ENCODE results near the gene TBC1D22A. TPM values are rescaled to one million over a fixed set of nuclear protein-coding genes. Genes with fewer than 3 reads are reported as not detected.

TBC1D22A gene
- polyA plus RNA-seq, 2 donors: 15.1 to 17.4 TPM

DNA sequence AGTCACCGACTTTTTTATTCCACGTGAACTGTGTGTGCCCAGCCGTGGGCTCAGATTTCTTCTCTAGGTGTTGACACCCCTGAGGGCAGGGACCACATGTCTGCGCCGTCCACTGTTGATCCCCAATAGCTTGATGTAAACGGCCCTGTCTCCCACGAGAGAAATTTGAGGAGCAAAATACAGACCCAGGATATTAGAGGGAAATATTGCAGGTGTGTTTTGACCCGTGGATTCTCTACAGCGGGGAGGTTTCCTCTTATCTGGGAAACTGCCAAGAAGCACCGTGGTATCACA lies 437.5 kb downstream of the TBC1D22A start:
- WGBS, 2 donors: 60 to 61% methylated on average over 10 of the region's 10 CpGs
- H3K27me3 ChIP-seq (ENCODE audit: control insufficient read depth in 1 of 2, insufficient read depth in 2 of 2, low read length in 2 of 2): no peaks in the 10 kb centered on the region
- no peak overlapping the region for H3K4me3 ChIP-seq (ENCODE audit: low read depth in 1 of 2, low read length in 2 of 2)
- peaks cover 0 to 2% of the 10 kb centered on the region in 2 donors for H3K4me1 ChIP-seq (ENCODE audit: control insufficient read depth in 2 of 2, insufficient read depth in 2 of 2, low read length in 1 of 2)
- H3K27ac ChIP-seq (ENCODE audit: low read depth in 2 of 2, low read length in 1 of 2): no peak overlapping the region
- no peaks in the 10 kb centered on the region for H3K36me3 ChIP-seq (ENCODE audit: control insufficient read depth in 2 of 2, insufficient read depth in 2 of 2, low read length in 1 of 2)
- peaks cover 0 to 3% of the 10 kb centered on the region in 2 donors for H3K9me3 ChIP-seq (ENCODE audit: control insufficient read depth in 2 of 2, insufficient read depth in 1 of 2, low read depth in 1 of 2, low read length in 1 of 2)

DNA sequence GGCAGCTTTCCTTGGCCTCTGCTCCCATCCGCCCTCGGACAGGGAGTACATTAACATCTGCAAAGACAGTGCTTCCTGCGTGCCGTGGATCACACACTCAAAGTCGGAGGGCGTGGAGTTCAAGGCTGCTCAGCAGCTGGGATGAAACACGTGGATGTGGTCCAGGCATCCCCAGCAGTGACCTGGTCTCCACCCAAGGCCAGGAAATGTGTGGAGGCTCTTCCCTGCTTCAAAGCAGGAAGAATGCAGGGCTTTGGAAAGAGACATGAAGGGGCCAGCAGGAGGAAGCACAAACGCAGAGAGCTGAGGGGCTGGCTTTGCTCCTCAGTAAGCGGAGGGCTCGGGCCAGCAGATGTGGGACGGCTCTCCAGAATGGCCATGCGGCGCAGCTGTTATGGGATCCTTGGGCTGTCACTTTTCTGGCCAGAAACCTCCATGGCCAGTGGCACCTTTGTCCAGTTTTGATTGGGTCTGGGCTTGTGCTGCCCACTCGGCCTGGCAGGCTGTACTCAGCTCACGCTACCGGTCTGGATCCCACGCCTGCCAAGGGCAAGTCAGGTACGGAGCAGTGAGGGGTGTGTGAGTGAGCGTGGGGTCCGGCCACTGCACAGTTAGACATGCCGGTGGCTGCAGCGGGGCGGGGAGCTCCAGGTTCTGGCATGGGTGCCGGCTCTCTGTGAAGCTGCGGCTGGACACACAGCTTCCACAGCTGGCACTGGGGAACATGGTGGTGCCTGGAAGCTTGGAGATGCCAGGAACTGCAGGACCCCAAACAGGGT lies 438.0 kb downstream of the TBC1D22A start:
- Histone ChIP-seq H3K4me3 (ENCODE audit: low read depth in 1 of 2, low read length in 2 of 2) (no peak overlapping the region), H3K27me3 (ENCODE audit: control insufficient read depth in 1 of 2, insufficient read depth in 2 of 2, low read length in 2 of 2) (no peaks in the 10 kb centered on the region), H3K9me3 (ENCODE audit: control insufficient read depth in 2 of 2, insufficient read depth in 1 of 2, low read depth in 1 of 2, low read length in 1 of 2) (peaks cover 0 to 3% of the 10 kb centered on the region in 2 donors), H3K36me3 (ENCODE audit: control insufficient read depth in 2 of 2, insufficient read depth in 2 of 2, low read length in 1 of 2) (no peaks in the 10 kb centered on the region), H3K4me1 (ENCODE audit: control insufficient read depth in 2 of 2, insufficient read depth in 2 of 2, low read length in 1 of 2) (peaks cover 0 to 2% of the 10 kb centered on the region in 2 donors), H3K27ac (ENCODE audit: low read depth in 2 of 2, low read length in 1 of 2) (no peak overlapping the region)
- WGBS, 2 donors: 50 to 64% methylated on average over 25 of the region's 25 CpGs

DNA sequence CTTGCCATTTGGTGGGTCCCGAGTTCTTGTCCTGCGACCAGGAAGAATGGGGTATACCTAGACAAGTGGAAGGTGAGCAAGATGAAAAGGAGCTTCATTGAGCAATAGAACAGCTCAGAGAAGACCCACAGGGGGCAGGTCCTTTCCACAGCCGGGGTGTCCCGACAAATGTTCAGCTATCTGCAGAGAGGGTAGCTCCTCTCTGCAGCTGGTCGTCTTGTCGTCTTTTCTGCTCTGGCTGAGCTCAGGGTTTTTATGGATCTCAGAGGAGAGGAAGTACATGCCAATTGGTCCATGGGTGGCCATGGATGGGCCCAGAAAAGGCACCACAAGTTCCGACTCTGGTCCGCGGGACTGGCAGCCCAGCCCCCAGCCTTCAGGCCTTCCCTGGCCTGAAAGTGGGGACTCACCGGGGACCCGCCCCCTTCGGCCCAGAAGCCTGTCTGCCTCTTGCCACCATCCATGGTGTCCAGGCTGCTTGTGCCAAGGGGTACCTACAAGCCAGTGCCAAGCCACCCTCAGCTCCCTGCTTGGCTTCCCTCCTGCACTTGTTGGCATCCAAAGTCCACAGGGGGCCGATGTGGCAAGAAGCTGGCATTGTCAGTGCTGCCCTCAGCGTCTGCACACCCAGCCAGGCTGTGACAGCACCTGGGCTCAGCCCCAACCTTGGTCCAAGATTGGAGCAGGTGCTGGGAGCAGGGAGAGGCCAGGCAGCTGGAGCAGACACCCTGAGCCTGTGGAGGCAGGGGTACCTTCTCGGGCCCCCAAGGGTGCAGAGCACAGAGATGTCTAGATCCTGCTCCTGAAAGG lies 438.9 kb downstream of the TBC1D22A start:
- Histone ChIP-seq H3K4me1 (ENCODE audit: control insufficient read depth in 2 of 2, insufficient read depth in 2 of 2, low read length in 1 of 2) (peaks cover 0 to 2% of the 10 kb centered on the region in 2 donors), H3K9me3 (ENCODE audit: control insufficient read depth in 2 of 2, insufficient read depth in 1 of 2, low read depth in 1 of 2, low read length in 1 of 2) (peaks cover 0 to 3% of the 10 kb centered on the region in 2 donors), H3K27me3 (ENCODE audit: control insufficient read depth in 1 of 2, insufficient read depth in 2 of 2, low read length in 2 of 2) (no peaks in the 10 kb centered on the region), H3K36me3 (ENCODE audit: control insufficient read depth in 2 of 2, insufficient read depth in 2 of 2, low read length in 1 of 2) (no peaks in the 10 kb centered on the region), H3K4me3 (ENCODE audit: low read depth in 1 of 2, low read length in 2 of 2) (no peak overlapping the region), H3K27ac (ENCODE audit: low read depth in 2 of 2, low read length in 1 of 2) (no peak overlapping the region)
- WGBS, 2 donors: 75 to 84% methylated on average over 15 of the region's 15 CpGs

DNA sequence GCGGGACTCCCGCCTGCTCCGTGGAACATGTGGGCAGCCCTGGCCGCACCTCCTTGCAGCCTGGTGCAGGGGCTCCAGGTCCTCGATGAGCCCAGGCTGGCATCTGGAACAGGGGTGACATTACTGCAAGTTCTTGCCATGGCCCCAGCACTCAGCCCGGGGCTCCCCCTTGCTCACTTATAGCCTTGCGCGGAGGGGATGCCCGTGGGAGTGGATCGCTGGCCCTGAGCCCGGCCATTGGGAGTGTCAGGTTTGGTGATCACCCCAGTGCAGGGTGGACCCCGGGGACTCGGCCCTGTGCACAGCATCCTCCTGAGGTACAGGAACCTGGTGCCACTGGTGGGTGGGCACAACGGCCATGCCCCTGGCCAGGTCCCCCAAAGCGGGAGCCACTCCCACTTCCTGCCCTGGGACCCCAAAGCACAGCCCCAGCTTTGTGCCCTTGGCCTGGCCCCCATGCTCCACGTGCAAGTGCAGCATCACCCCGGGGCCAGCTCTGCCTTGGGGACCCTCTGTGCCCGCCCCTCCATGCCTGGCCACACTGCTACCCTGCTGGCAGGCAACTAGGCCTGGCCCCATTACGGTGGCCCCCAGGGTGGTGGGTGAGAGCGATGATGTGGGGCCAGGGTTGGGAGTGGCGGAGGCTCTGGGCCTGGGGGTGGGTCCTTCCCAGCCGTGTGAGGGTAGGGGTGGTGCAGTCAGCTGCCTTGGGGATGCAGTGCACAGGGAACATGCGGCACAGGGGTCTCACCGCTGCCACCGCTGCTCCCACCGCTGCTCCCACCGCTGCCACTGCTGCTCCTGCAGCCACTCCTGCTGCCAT lies 439.8 kb downstream of the TBC1D22A start:
- H3K4me1 ChIP-seq (ENCODE audit: control insufficient read depth in 2 of 2, insufficient read depth in 2 of 2, low read length in 1 of 2): peaks cover 0 to 2% of the 10 kb centered on the region in 2 donors
- H3K4me3 ChIP-seq (ENCODE audit: low read depth in 1 of 2, low read length in 2 of 2): no peak overlapping the region
- WGBS, 2 donors: 85 to 90% methylated on average over 27 of the region's 27 CpGs
- H3K9me3 ChIP-seq (ENCODE audit: control insufficient read depth in 2 of 2, insufficient read depth in 1 of 2, low read depth in 1 of 2, low read length in 1 of 2): peaks cover 0 to 3% of the 10 kb centered on the region in 2 donors
- no peaks in the 10 kb centered on the region for H3K36me3 ChIP-seq (ENCODE audit: control insufficient read depth in 2 of 2, insufficient read depth in 2 of 2, low read length in 1 of 2)
- H3K27me3 ChIP-seq (ENCODE audit: control insufficient read depth in 1 of 2, insufficient read depth in 2 of 2, low read length in 2 of 2): no peaks in the 10 kb centered on the region
- no peak overlapping the region for H3K27ac ChIP-seq (ENCODE audit: low read depth in 2 of 2, low read length in 1 of 2)

DNA sequence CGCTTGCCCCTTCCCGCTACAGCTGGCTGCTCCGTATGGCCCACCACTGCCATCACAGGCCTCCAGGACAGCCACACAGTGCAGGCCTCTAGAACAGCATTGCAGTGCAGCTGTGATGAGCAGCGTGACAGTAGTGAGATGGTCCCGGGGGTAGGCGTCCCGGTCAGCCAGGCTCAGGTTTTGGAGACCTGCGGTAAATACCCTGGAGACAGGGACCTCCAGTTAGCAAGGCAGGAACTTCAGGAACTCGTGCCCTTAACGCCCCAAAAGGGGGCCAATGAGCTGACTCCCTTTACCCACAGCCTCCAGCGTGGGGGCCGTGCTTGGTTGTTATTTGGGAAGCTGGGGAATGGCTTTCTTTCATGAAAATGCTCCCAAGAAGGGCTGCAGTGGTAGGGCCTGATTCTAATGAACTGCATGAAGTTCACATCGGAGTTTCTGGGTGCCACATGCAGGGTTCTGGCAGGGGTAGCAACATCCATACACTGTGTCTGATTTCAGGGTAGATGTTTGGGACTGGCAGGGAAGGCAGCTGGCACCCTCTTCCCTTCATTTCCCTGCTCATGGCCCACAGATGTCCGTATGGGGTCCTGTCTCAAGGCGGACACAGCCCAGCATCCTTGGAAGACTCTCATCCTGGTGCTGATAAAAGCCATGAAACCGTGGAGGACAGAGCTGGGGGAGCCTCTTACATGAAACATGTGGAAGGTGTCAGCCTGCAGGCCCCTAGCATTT lies 440.5 kb downstream of the TBC1D22A start:
- peaks cover 0 to 5% of the 10 kb centered on the region in 2 donors for H3K9me3 ChIP-seq (ENCODE audit: control insufficient read depth in 2 of 2, insufficient read depth in 1 of 2, low read depth in 1 of 2, low read length in 1 of 2)
- H3K4me3 ChIP-seq (ENCODE audit: low read depth in 1 of 2, low read length in 2 of 2): no peak overlapping the region
- no peaks in the 10 kb centered on the region for H3K27me3 ChIP-seq (ENCODE audit: control insufficient read depth in 1 of 2, insufficient read depth in 2 of 2, low read length in 2 of 2)
- H3K36me3 ChIP-seq (ENCODE audit: control insufficient read depth in 2 of 2, insufficient read depth in 2 of 2, low read length in 1 of 2): no peaks in the 10 kb centered on the region
- 88 to 89% methylated on average over 16 of the region's 16 CpGs for WGBS, 2 donors
- H3K4me1 ChIP-seq (ENCODE audit: control insufficient read depth in 2 of 2, insufficient read depth in 2 of 2, low read length in 1 of 2): peaks cover 0 to 2% of the 10 kb centered on the region in 2 donors
- H3K27ac ChIP-seq (ENCODE audit: low read depth in 2 of 2, low read length in 1 of 2): no peak overlapping the region

DNA sequence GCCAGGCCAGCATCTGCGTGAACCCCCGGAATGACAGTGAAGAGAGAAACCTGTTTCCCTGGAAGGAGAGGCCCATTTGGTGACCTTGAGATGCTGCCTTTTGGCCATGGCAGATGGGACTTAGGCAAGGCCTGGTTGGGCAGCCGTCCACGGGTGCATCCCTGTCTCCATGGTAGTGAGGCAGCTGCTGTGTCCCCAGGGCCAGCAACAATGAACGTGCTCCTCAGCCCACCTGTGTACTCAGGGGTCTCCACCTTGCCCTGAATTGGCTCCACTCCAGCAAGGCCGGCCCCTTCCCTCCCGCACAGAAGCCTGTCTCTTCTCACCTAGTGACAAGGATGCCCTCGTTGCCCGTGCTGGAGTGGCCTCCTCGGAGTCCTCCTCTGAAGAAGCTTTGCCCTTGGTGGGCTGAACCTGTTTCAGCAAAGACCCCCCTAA lies 441.1 kb downstream of the TBC1D22A start:
- Histone ChIP-seq H3K27me3 (ENCODE audit: control insufficient read depth in 1 of 2, insufficient read depth in 2 of 2, low read length in 2 of 2) (no peaks in the 10 kb centered on the region), H3K9me3 (ENCODE audit: control insufficient read depth in 2 of 2, insufficient read depth in 1 of 2, low read depth in 1 of 2, low read length in 1 of 2) (peaks cover 0 to 5% of the 10 kb centered on the region in 2 donors), H3K4me3 (ENCODE audit: low read depth in 1 of 2, low read length in 2 of 2) (no peak overlapping the region), H3K36me3 (ENCODE audit: control insufficient read depth in 2 of 2, insufficient read depth in 2 of 2, low read length in 1 of 2) (no peaks in the 10 kb centered on the region), H3K4me1 (ENCODE audit: control insufficient read depth in 2 of 2, insufficient read depth in 2 of 2, low read length in 1 of 2) (peaks cover 0 to 2% of the 10 kb centered on the region in 2 donors), H3K27ac (ENCODE audit: low read depth in 2 of 2, low read length in 1 of 2) (no peak overlapping the region)
- WGBS, 2 donors: 76 to 79% methylated on average over 10 of the region's 10 CpGs

DNA sequence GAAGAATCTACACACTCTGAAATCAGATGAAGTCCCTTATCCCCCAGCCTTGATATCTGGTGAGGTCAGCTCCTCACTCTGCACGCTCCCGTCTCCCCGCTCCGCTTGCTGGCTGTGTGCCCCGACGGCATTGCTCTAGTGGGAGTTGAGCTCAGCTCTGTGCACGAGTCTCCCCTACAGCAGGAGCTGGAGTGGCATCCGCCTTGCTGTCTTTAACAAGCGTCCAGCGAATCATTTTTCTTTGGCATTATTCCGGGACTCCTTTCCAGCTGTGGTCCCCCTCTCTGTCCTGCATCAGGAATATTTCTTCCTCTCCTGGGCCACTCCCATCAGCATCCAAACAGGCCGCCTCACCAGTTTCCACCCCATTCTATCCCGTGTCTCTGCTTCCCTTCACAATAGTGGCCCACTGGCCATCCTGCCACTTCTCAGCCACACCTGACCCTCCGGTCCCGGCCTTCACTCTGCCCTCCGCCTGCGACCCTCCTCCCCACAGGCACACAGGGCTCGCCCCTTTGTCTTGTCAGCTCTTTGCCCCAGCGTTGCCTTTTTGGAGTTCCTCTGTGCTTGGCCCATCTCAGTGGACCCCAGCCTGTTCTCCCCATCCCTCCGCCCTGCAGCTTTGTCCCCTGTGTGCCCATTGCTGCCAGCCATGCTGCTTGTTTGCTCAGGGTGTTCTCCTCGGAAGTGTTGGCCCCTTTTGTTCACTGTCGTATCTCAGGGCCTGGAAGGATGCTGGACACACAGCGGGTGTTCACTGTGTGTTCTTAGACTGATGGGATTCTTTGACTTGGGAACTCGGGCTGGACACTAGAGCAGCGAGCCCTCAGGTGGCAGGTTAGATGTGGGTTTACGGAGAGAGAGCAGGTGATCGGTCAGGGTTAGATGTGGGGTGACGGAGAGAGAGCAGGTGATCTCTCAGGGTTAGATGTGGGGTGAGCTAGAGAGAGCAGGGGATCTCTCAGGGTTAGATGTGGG lies 441.8 kb downstream of the TBC1D22A start:
- Histone ChIP-seq H3K36me3 (ENCODE audit: control insufficient read depth in 2 of 2, insufficient read depth in 2 of 2, low read length in 1 of 2) (no peaks in the 10 kb centered on the region), H3K9me3 (ENCODE audit: control insufficient read depth in 2 of 2, insufficient read depth in 1 of 2, low read depth in 1 of 2, low read length in 1 of 2) (peaks cover 0 to 5% of the 10 kb centered on the region in 2 donors), H3K4me3 (ENCODE audit: low read depth in 1 of 2, low read length in 2 of 2) (no peak overlapping the region), H3K27ac (ENCODE audit: low read depth in 2 of 2, low read length in 1 of 2) (no peak overlapping the region), H3K4me1 (ENCODE audit: control insufficient read depth in 2 of 2, insufficient read depth in 2 of 2, low read length in 1 of 2) (peaks cover 0 to 2% of the 10 kb centered on the region in 2 donors), H3K27me3 (ENCODE audit: control insufficient read depth in 1 of 2, insufficient read depth in 2 of 2, low read length in 2 of 2) (no peaks in the 10 kb centered on the region)
- 68 to 77% methylated on average over 28 of the region's 28 CpGs for WGBS, 2 donors

DNA sequence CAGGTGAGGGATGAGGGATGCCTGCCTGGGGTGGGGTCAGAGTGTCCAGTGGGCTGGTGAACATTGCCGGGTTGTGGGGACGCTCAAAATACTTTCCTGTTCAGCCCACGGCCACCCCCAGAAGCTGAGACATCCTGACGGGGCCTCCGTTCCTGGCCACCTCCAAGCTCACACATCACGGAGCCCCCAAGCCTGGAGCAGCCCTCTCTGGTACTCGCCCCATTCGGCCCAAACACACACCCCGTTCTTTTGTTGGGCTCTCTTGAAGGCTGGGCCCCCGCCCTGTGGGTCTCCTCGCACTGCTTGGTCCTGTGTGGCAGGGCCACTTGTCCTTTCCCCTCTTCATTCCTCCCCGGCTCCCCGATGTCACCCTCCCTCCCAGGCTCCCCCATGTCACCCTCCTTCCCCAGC lies 442.6 kb downstream of the TBC1D22A start:
- Histone ChIP-seq H3K4me3 (ENCODE audit: low read depth in 1 of 2, low read length in 2 of 2) (no peak overlapping the region), H3K27me3 (ENCODE audit: control insufficient read depth in 1 of 2, insufficient read depth in 2 of 2, low read length in 2 of 2) (no peaks in the 10 kb centered on the region), H3K9me3 (ENCODE audit: control insufficient read depth in 2 of 2, insufficient read depth in 1 of 2, low read depth in 1 of 2, low read length in 1 of 2) (peaks cover 0 to 5% of the 10 kb centered on the region in 2 donors), H3K36me3 (ENCODE audit: control insufficient read depth in 2 of 2, insufficient read depth in 2 of 2, low read length in 1 of 2) (no peaks in the 10 kb centered on the region), H3K4me1 (ENCODE audit: control insufficient read depth in 2 of 2, insufficient read depth in 2 of 2, low read length in 1 of 2) (no peaks in the 10 kb centered on the region), H3K27ac (ENCODE audit: low read depth in 2 of 2, low read length in 1 of 2) (no peak overlapping the region)
- 80 to 83% methylated on average over 13 of the region's 13 CpGs for WGBS, 2 donors
